Gastroesophageal sphincter (tissue), 3 donors: Measurements from ENCODE around the gene RASA4B.
"Not testable (repeated sequence)": the region's sequence is repeated elsewhere in the genome, so short reads cannot be mapped to it uniquely, and the experiment has no call there.

ENCODE experiments used
- CTCF ChIP-seq, 4 experiments: fragments of 200-600 bp in 2 of 4; fragments of 450-650 bp in 2 of 4; sonication (generic) in 1 of 4; IDR thresholded peaks; one replicate each; pipeline ENCODE4 v1.5.1; 2017 to 2019; ENCODE audit warnings: antibody characterized with exemption in 4 of 4, mild to moderate bottlenecking in 2 of 4, moderate library complexity in 2 of 4
- POLR2A ChIP-seq, 2 donors: fragments of 450-650 bp; IDR thresholded peaks; one replicate each; pipeline ENCODE4 v1.6.1; 2017; ENCODE audit warnings: antibody characterized with exemption in 2 of 2, mild to moderate bottlenecking in 2 of 2, moderate library complexity in 1 of 2
- POLR2AphosphoS5 ChIP-seq: sonication (generic); formaldehyde crosslinking; IDR thresholded peaks from one replicate; pipeline ENCODE4 v1.6.1; 2017; ENCODE audit warnings: antibody characterized with exemption

- TF ChIP-seq CTCF (IDR thresholded peaks at IDR 0.05); POLR2AphosphoS5; POLR2A (IDR thresholded peaks at IDR 0.05): not testable (repeated sequence)
Measured at GRCh38 chr7:102484317-102484716, 33.3 kb downstream of the RASA4B start.
